Measurements from ENCODE around the gene CBX8. TPM values are rescaled to one million over a fixed set of nuclear protein-coding genes. Genes with fewer than 3 reads are reported as not detected.

The CBX8 gene
- total and polyA plus RNA-seq, 7 donors, result 0.28 to 5.6 (median 1.8) TPM

- Histone ChIP-seq H3K36me3 (no peaks in the 10 kb centered on the region), H3K27ac (no peak overlapping the region), H3K4me1 (peaks cover 0 to 13% (median 11%) of the 10 kb centered on the region in 4 donors), H3K27me3 (peaks cover 27 to 84% (median 65%) of the 10 kb centered on the region in 3 donors), H3K9me3 (no peaks in the 10 kb centered on the region), H3K4me3 (no peak overlapping the region)
- WGBS, 2 donors, result 4 to 7% methylated on average over 74 of the region's 74 CpGs
- no peak for DNase-seq
- TF ChIP-seq EP300 (IDR thresholded peaks at IDR 0.05), result no peak
- TF ChIP-seq CTCF (IDR thresholded peaks at IDR 0.05), result no peak
- TF ChIP-seq POLR2A (IDR thresholded peaks at IDR 0.05), result no peak
- no peak for TF ChIP-seq POLR2AphosphoS5 (IDR thresholded peaks at IDR 0.05)
- intact Hi-C loops (cut with DNase I), result no loop called here
These were observed 49.2 kb downstream of the CBX8 start for GRCh38 chr17:79747508-79748294.

- TF ChIP-seq POLR2AphosphoS5 (IDR thresholded peaks at IDR 0.05), result no peak
- no peak for TF ChIP-seq CTCF (IDR thresholded peaks at IDR 0.05)
- no peak for TF ChIP-seq EP300 (IDR thresholded peaks at IDR 0.05)
- no peak for TF ChIP-seq POLR2A (IDR thresholded peaks at IDR 0.05)
- WGBS, 2 donors, result 28 to 36% methylated on average over 22 of the region's 22 CpGs
- H3K27me3 ChIP-seq, result peaks cover 27 to 84% (median 69%) of the 10 kb centered on the region in 3 donors
- peaks cover 0 to 17% (median 14%) of the 10 kb centered on the region in 4 donors for H3K4me1 ChIP-seq
- H3K4me3 ChIP-seq, result no peak overlapping the region
- intact Hi-C loops (cut with DNase I), result no loop called here
- no peaks in the 10 kb centered on the region for H3K36me3 ChIP-seq
- H3K27ac ChIP-seq, result no peak overlapping the region
- no peaks in the 10 kb centered on the region for H3K9me3 ChIP-seq
- DNase-seq, result no peak
These were observed 49.9 kb downstream of the CBX8 start for GRCh38 chr17:79746889-79747507.

GRCh38 chr17:79745641-79746105 lies 51.2 kb downstream of the CBX8 start:
- Histone ChIP-seq H3K4me1 (peaks cover 0 to 22% (median 19%) of the 10 kb centered on the region in 4 donors), H3K36me3 (no peaks in the 10 kb centered on the region), H3K27me3 (peaks cover 36 to 84% (median 69%) of the 10 kb centered on the region in 3 donors), H3K4me3 (no peak overlapping the region), H3K9me3 (no peaks in the 10 kb centered on the region), H3K27ac (no peak overlapping the region)
- TF ChIP-seq EP300 (IDR thresholded peaks at IDR 0.05) (no peak), CTCF (IDR thresholded peaks at IDR 0.05) (no peak), POLR2AphosphoS5 (IDR thresholded peaks at IDR 0.05) (no peak), POLR2A (IDR thresholded peaks at IDR 0.05) (no peak)
- WGBS, 2 donors, result 26 to 44% methylated on average over 6 of the region's 6 CpGs
- intact Hi-C loops (cut with DNase I), result no loop called here
- DNase-seq, result no peak

- H3K27me3 ChIP-seq, result peaks cover 29 to 82% (median 53%) of the 10 kb centered on the region in 3 donors
- whole genome bisulfite sequencing, 2 donors, result 91 to 94% methylated on average over 5 of the region's 5 CpGs
- no peak for DNase-seq
- no peak overlapping the region for H3K4me3 ChIP-seq
- H3K4me1 ChIP-seq, result peaks cover 0 to 22% (median 19%) of the 10 kb centered on the region in 4 donors
- intact Hi-C loops (cut with DNase I), result loop anchor here (2.0 kb wide), 1 partner anchor 247 kb away; no protein-coding TSS in a partner anchor
- no peaks in the 10 kb centered on the region for H3K36me3 ChIP-seq
- no peaks in the 10 kb centered on the region for H3K9me3 ChIP-seq
- TF ChIP-seq POLR2AphosphoS5 (IDR thresholded peaks at IDR 0.05) (no peak), CTCF (IDR thresholded peaks at IDR 0.05) (no peak), POLR2A (IDR thresholded peaks at IDR 0.05) (no peak), EP300 (IDR thresholded peaks at IDR 0.05) (no peak)
- no peak overlapping the region for H3K27ac ChIP-seq
These were observed 53.3 kb downstream of the CBX8 start for GRCh38 chr17:79743614-79744013.

Data from sigmoid colon (tissue), 7 donors.